OCI-LY1 (cell line): ENCODE results near the gene FAM114A1.
"Not testable (repeated sequence)": the region's sequence is repeated elsewhere in the genome, so short reads cannot be mapped to it uniquely, and the experiment has no call there.

Experiments used
- H2AFZ ChIP-seq: fragments of 200-600 bp; sonication (generic), shearing (Covaris generic); 2 replicates; pipeline ENCODE4 v1.6.0; 2014; ENCODE audit warnings: antibody characterized with exemption, mild to moderate bottlenecking, low read length
- H3F3A ChIP-seq: fragments of 200-600 bp; sonication (generic), shearing (Covaris generic); 2 replicates; pipeline ENCODE4 v1.6.0; 2014; ENCODE audit warnings: mild to moderate bottlenecking, antibody characterized with exemption, low read length, moderate library complexity; ENCODE audit not compliant: insufficient read depth
- H3K27ac ChIP-seq: fragments of 200-600 bp; sonication (generic); 2 replicates; pipeline ENCODE4 v1.5.1; 2014; ENCODE audit warnings: low read length, mixed run types, mild to moderate bottlenecking, low read depth; ENCODE audit not compliant: poor library complexity, severe bottlenecking
- H3K27me3 ChIP-seq: fragments of 200-600 bp; sonication (generic); 2 replicates; pipeline ENCODE4 v1.6.0; 2014; ENCODE audit warnings: antibody characterized with exemption, mild to moderate bottlenecking, low read length, moderate library complexity; ENCODE audit not compliant: insufficient read depth
- H3K36me3 ChIP-seq: fragments of 200-600 bp; sonication (generic); 2 replicates; pipeline ENCODE4 v1.6.1; 2014; ENCODE audit warnings: mild to moderate bottlenecking, antibody characterized with exemption, low read length, moderate library complexity, mixed read lengths; ENCODE audit not compliant: insufficient read depth
- H3K4me1 ChIP-seq: fragments of 200-600 bp; sonication (generic); 2 replicates; pipeline ENCODE4 v1.5.1; 2014; ENCODE audit warnings: mild to moderate bottlenecking, low read length, moderate library complexity; ENCODE audit not compliant: insufficient read depth, severe bottlenecking
- H3K4me2 ChIP-seq: fragments of 200-600 bp; sonication (generic), shearing (Covaris generic); 2 replicates; pipeline ENCODE4 v1.6.1; 2014; ENCODE audit warnings: low read length
- H3K4me3 ChIP-seq: fragments of 200-600 bp; sonication (generic); 2 replicates; pipeline ENCODE4 v1.5.1; 2014; ENCODE audit warnings: low read length, low read depth, mild to moderate bottlenecking, mixed read lengths; ENCODE audit not compliant: poor library complexity, severe bottlenecking
- H3K79me2 ChIP-seq: fragments of 200-600 bp; shearing (Covaris generic); 2 replicates; pipeline ENCODE4 v1.6.1; 2016; ENCODE audit warnings: mixed run types, low read length, mixed read lengths; ENCODE audit not compliant: insufficient read depth
- H3K9ac ChIP-seq: fragments of 200-600 bp; sonication (generic), shearing (Covaris generic); 2 replicates; pipeline ENCODE4 v1.6.1; 2014; ENCODE audit warnings: mild to moderate bottlenecking, low read length, mixed read lengths
- H3K9me2 ChIP-seq: fragments of 200-600 bp; sonication (generic), shearing (Covaris generic); 2 replicates; pipeline ENCODE4 v1.6.1; 2014; ENCODE audit warnings: low read depth, mild to moderate bottlenecking, low read length, mixed read lengths
- H3K9me3 ChIP-seq: fragments of 200-600 bp; shearing (Covaris generic); 2 replicates; pipeline ENCODE4 v1.6.1; 2014; ENCODE audit warnings: low read length, mixed read lengths
- H4K20me1 ChIP-seq: fragments of 200-600 bp; sonication (generic), shearing (Covaris generic); 2 replicates; pipeline ENCODE4 v1.6.0; 2016; ENCODE audit warnings: mild to moderate bottlenecking, low read length; ENCODE audit not compliant: insufficient read depth
- EZH2 ChIP-seq: fragments of 200-600 bp; sonication (generic), shearing (Covaris generic); IDR thresholded peaks from 2 replicates; pipeline ENCODE4 v1.8.0; 2017; ENCODE audit warnings: borderline replicate concordance, mixed run types, mild to moderate bottlenecking, antibody characterized with exemption, low read length, moderate library complexity, mixed read lengths
- TF ChIP-seq, protein P1 (sequence below): fragments of 200-600 bp; sonication (generic), shearing (Covaris generic); IDR thresholded peaks from 2 replicates; pipeline ENCODE4 v1.5.1; 2017; ENCODE audit warnings: mild to moderate bottlenecking, antibody characterized with exemption, low read length, moderate library complexity, mixed read lengths

Gene FAM114A1

DNA sequence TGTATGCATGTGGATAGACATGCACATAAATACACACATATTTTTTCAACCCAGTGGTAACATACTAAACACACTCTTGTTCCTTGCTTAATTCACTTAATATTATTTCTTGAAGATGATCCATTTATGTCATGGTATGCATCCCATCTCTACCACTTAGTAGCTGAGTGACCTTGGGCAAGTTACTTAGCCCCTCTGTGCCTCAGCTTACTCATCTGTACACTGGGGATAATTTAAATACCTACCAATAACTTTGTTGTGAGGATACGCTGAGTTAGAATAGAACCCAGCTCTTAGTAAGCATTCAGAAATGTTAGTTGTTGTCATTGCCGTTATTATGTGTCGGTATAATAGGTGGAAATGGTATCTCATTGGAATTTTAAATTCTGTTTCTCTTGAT lies 41.4 kb downstream of the FAM114A1 start:
- TF ChIP-seq, protein P1, sequence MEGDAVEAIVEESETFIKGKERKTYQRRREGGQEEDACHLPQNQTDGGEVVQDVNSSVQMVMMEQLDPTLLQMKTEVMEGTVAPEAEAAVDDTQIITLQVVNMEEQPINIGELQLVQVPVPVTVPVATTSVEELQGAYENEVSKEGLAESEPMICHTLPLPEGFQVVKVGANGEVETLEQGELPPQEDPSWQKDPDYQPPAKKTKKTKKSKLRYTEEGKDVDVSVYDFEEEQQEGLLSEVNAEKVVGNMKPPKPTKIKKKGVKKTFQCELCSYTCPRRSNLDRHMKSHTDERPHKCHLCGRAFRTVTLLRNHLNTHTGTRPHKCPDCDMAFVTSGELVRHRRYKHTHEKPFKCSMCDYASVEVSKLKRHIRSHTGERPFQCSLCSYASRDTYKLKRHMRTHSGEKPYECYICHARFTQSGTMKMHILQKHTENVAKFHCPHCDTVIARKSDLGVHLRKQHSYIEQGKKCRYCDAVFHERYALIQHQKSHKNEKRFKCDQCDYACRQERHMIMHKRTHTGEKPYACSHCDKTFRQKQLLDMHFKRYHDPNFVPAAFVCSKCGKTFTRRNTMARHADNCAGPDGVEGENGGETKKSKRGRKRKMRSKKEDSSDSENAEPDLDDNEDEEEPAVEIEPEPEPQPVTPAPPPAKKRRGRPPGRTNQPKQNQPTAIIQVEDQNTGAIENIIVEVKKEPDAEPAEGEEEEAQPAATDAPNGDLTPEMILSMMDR, result no peak
- TF ChIP-seq EZH2, result no peak
- no peak overlapping the region for H3K27ac ChIP-seq
- no peak overlapping the region for H2AFZ ChIP-seq
- no peaks in the 10 kb centered on the region for H4K20me1 ChIP-seq
- H3K36me3 ChIP-seq, result no peaks in the 10 kb centered on the region
- H3K9me2 ChIP-seq, result no peaks in the 10 kb centered on the region
- H3K4me1 ChIP-seq, result peaks cover 16% of the 10 kb centered on the region
- H3F3A ChIP-seq, result no peaks in the 10 kb centered on the region
- H3K4me3 ChIP-seq, result no peak overlapping the region
- no peaks in the 10 kb centered on the region for H3K79me2 ChIP-seq
- H3K9ac ChIP-seq, result no peak overlapping the region
- no peaks in the 10 kb centered on the region for H3K9me3 ChIP-seq
- no peaks in the 10 kb centered on the region for H3K27me3 ChIP-seq
- no peak overlapping the region for H3K4me2 ChIP-seq

DNA sequence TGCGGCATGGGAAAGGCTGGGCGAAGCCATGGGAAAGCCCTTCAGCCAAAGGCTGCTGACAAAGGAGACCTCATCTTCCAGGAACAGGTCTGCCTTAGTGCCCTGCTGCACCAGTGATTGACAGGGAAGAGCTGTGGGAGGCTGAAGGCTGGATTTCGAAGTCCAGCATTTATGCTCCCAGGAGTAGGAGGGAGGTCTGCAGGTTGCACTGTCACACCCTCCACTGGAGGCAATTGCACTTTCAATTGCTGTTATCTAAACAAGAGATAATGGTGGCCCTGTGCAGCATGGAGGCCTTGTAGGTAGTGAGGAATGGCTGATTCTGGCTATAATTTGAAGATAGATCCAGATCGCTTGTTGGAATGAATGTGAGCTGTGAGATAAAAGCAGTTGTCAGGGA lies 43.7 kb downstream of the FAM114A1 start:
- no peak overlapping the region for H2AFZ ChIP-seq
- H3K9ac ChIP-seq, result no peak overlapping the region
- H3K27me3 ChIP-seq, result no peaks in the 10 kb centered on the region
- no peaks in the 10 kb centered on the region; the same call in 1 of the 2 replicates for H3K36me3 ChIP-seq
- H4K20me1 ChIP-seq, result no peaks in the 10 kb centered on the region
- H3K4me2 ChIP-seq, result no peak overlapping the region
- H3K9me3 ChIP-seq, result no peaks in the 10 kb centered on the region
- no peak overlapping the region for H3K4me3 ChIP-seq
- H3K79me2 ChIP-seq, result no peaks in the 10 kb centered on the region
- H3F3A ChIP-seq, result no peaks in the 10 kb centered on the region
- H3K27ac ChIP-seq, result no peak overlapping the region
- peaks cover 21% of the 10 kb centered on the region for H3K4me1 ChIP-seq
- H3K9me2 ChIP-seq, result no peaks in the 10 kb centered on the region
- TF ChIP-seq, protein P1, result no peak
- no peak for TF ChIP-seq EZH2

DNA sequence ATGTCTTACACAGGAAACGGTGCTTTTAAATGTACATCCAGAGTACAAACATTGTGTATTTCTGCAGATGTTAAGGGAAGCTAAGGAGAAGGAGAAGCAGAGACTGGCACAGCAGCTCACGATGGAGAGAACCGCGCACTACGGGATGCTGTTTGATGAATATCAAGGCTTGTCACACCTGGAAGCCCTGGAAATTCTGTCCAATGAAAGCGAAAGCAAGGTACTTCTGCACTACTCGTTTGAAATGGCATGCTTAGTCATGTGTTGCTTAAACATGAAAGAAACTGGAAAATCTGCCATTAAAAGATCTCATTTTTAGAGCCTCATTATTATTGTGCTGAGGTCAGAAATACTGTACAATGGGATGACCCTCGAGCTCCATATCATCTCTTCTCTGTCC lies 47.2 kb downstream of the FAM114A1 start:
- Histone ChIP-seq H3K9ac (peak overlapping the region; percentile 42; the same call in 1 of the 2 replicates), H3K27me3 (no peaks in the 10 kb centered on the region), H3K4me3 (peak overlapping the region; percentile 29), H3F3A (no peaks in the 10 kb centered on the region), H3K36me3 (no peaks in the 10 kb centered on the region; the same call in 1 of the 2 replicates), H3K4me2 (peak overlapping the region; percentile 73), H3K9me3 (no peaks in the 10 kb centered on the region), H3K9me2 (no peaks in the 10 kb centered on the region), H3K27ac (peak overlapping the region; percentile 7), H4K20me1 (no peaks in the 10 kb centered on the region), H2AFZ (peak overlapping the region; percentile 2), H3K79me2 (no peaks in the 10 kb centered on the region), H3K4me1 (peaks cover 21% of the 10 kb centered on the region)
- no peak for TF ChIP-seq EZH2
- TF ChIP-seq, protein P1, result no peak

DNA sequence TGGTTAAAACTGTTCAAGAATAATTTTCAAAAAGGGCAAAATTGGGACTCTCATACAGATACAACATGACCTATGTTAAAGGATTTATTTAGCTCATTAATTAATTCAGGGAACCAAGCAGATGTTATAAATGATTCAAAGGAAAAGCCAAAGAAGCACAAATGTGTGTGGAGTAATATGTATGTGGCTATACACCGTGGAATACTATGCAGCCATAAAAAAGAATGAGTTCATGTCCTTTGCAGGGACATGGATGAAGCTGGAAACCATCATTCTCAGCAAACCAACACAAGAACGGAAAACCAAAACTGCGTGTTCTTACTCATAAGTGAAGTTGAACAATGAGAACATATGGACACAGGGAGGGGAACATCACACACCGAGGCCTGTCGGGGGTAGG lies 48.7 kb downstream of the FAM114A1 start:
- not testable (repeated sequence) for H3K27ac ChIP-seq, H3F3A ChIP-seq, H3K4me3 ChIP-seq, H3K36me3 ChIP-seq, H3K9me3 ChIP-seq, H3K79me2 ChIP-seq, H3K4me2 ChIP-seq, H3K9ac ChIP-seq, H2AFZ ChIP-seq, H4K20me1 ChIP-seq, H3K9me2 ChIP-seq, H3K27me3 ChIP-seq
- peaks cover 21% of the 10 kb centered on the region for H3K4me1 ChIP-seq
